ENCODE measurements around the gene RFT1.

- TF ChIP-seq CTCF (IDR thresholded peaks at IDR 0.05), result no peak
- no peak for TF ChIP-seq POLR2A (IDR thresholded peaks at IDR 0.05)
These were observed 78.3 kb downstream of the RFT1 start for GRCh38 chr3:53051929-53052328.
